Endodermal cell (in vitro differentiated cells): ENCODE results near the gene SLC25A41. TPM values are rescaled to one million over a fixed set of nuclear protein-coding genes. Genes with fewer than 3 reads are reported as not detected.

Source experiments
- DNase-seq: peaks from one replicate; pipeline ENCODE4 v3.0.0-alpha.2; 2017
- H3K27ac ChIP-seq: 2 replicates; pipeline ENCODE4 v1.5.1; 2013; ENCODE audit warnings: mild to moderate bottlenecking, low read depth, low read length, moderate library complexity
- H3K27me3 ChIP-seq: 2 replicates; pipeline ENCODE4 v1.6.1; 2013; ENCODE audit warnings: mild to moderate bottlenecking, low read length, moderate library complexity; ENCODE audit not compliant: insufficient read depth, control insufficient read depth, poor library complexity, severe bottlenecking
- H3K36me3 ChIP-seq: 2 replicates; pipeline ENCODE4 v1.7.0; 2013; ENCODE audit warnings: mild to moderate bottlenecking, low read length, moderate library complexity; ENCODE audit not compliant: control insufficient read depth, insufficient read depth
- H3K4me1 ChIP-seq: one replicate; pipeline ENCODE4 v1.7.0; 2013; ENCODE audit warnings: low read length; ENCODE audit not compliant: control insufficient read depth, insufficient read depth
- H3K4me3 ChIP-seq: 2 replicates; pipeline ENCODE4 v1.5.1; 2013; ENCODE audit warnings: mild to moderate bottlenecking, low read length, moderate library complexity
- H3K9ac ChIP-seq: 2 replicates; pipeline ENCODE4 v1.6.1; 2013; ENCODE audit warnings: mild to moderate bottlenecking, low read length, moderate library complexity; ENCODE audit not compliant: poor library complexity, severe bottlenecking; ENCODE audit errors: extremely low read depth
- H3K9me3 ChIP-seq: 2 replicates; pipeline ENCODE4 v1.6.1; 2013; ENCODE audit warnings: mild to moderate bottlenecking, low read length, moderate library complexity; ENCODE audit not compliant: control insufficient read depth
- H3K27ac Mint-ChIP-seq: 2 replicates; pipeline ENCODE4 v1.8.0; 2020; ENCODE audit warnings: mixed read lengths
- H3K27me3 Mint-ChIP-seq: 2 replicates; pipeline ENCODE4 v1.8.0; 2021; ENCODE audit warnings: mild to moderate bottlenecking, mixed read lengths; ENCODE audit not compliant: insufficient read depth
- H3K36me3 Mint-ChIP-seq: 2 replicates; pipeline ENCODE4 v1.8.0; 2020; ENCODE audit warnings: low read depth, mixed read lengths
- H3K4me1 Mint-ChIP-seq: 2 replicates; pipeline ENCODE4 v1.8.0; 2020; ENCODE audit warnings: mixed read lengths
- H3K4me3 Mint-ChIP-seq: 2 replicates; pipeline ENCODE4 v1.8.0; 2020; ENCODE audit warnings: mild to moderate bottlenecking, moderate library complexity, mixed read lengths
- H3K9me3 Mint-ChIP-seq: 2 replicates; pipeline ENCODE4 v1.8.0; 2020; ENCODE audit warnings: mild to moderate bottlenecking, mixed read lengths
- CTCF ChIP-seq: fragments of 200-600 bp; sonication (generic); conservative IDR thresholded peaks from 2 replicates; pipeline ENCODE4 v1.5.0; 2021; ENCODE audit warnings: antibody characterized with exemption, mild to moderate bottlenecking
- WGBS, 2 experiments: methylation state at CpG; one replicate each; pipeline versions ENCODE4 v1.1.5 to v1.1.7; 2013; ENCODE audit warnings: missing lambda C conversion rate in 2 of 2, mixed read lengths in 1 of 2; ENCODE audit not compliant: insufficient coverage in 1 of 2, insufficient read length in 1 of 2; 5-methylcytosine and 5-hydroxymethylcytosine counted together
- total RNA-seq, 2 donors: library from RNA; stranded (reverse); fragmentation: NEBNext Ultra II Directional in 1 of 2; extraction: Animal tissue kit (Norgen Biotek cat#: 25700) in 1 of 2; gene quantifications; 2 replicates in 1 of 2; 3 replicates in 1 of 2; pipeline ENCODE4 v1.2.1, GENCODE V29; 2021

SLC25A41 gene
- total RNA-seq, 2 donors from 2014 or later: 0.46 TPM; not detected in 1

- no peak overlapping the region for H3K4me3 Mint-ChIP-seq
- H3K9me3 Mint-ChIP-seq: peaks cover 5% of the 10 kb centered on the region
- Histone ChIP-seq H3K36me3 (peaks cover 5% of the 10 kb centered on the region), H3K27ac (no peak overlapping the region), H3K4me1 (no peaks in the 10 kb centered on the region), H3K9me3 (no peaks in the 10 kb centered on the region), H3K4me3 (no peak overlapping the region), H3K9ac (no peak overlapping the region), H3K27me3 (no peaks in the 10 kb centered on the region)
- no peak for TF ChIP-seq CTCF
- H3K27ac Mint-ChIP-seq: no peak overlapping the region
- H3K36me3 Mint-ChIP-seq: peaks cover 33% of the 10 kb centered on the region
- H3K4me1 Mint-ChIP-seq: no peaks in the 10 kb centered on the region
- H3K27me3 Mint-ChIP-seq: no peaks in the 10 kb centered on the region
- no peak for DNase-seq
- WGBS, 2 experiments: 93% methylated on average over 3 of the region's 3 CpGs
Observed at GRCh38 chr19:6446452-6446851, 12.9 kb upstream of the SLC25A41 start.

GRCh38 chr19:6443986-6444385 is 10.4 kb upstream of the SLC25A41 start:
- Histone ChIP-seq H3K27me3 (no peaks in the 10 kb centered on the region), H3K36me3 (no peaks in the 10 kb centered on the region), H3K27ac (no peak overlapping the region), H3K4me3 (no peak overlapping the region), H3K9ac (no peak overlapping the region), H3K9me3 (no peaks in the 10 kb centered on the region), H3K4me1 (no peaks in the 10 kb centered on the region)
- H3K4me1 Mint-ChIP-seq: no peaks in the 10 kb centered on the region
- peaks cover 5% of the 10 kb centered on the region for H3K9me3 Mint-ChIP-seq
- H3K27ac Mint-ChIP-seq: no peak overlapping the region
- TF ChIP-seq CTCF: no peak
- H3K27me3 Mint-ChIP-seq: no peaks in the 10 kb centered on the region
- H3K4me3 Mint-ChIP-seq: no peak overlapping the region
- peaks cover 25% of the 10 kb centered on the region for H3K36me3 Mint-ChIP-seq
- DNase-seq: no peak
- 87 to 97% methylated on average over 9 to 13 of the region's 13 CpGs for WGBS, 2 experiments

GRCh38 chr19:6442087-6442688 is 8.6 kb upstream of the SLC25A41 start:
- no peak overlapping the region for H3K4me3 ChIP-seq
- Mint-ChIP-seq H3K9me3 (peaks cover 6% of the 10 kb centered on the region), H3K4me3 (no peak overlapping the region), H3K4me1 (no peaks in the 10 kb centered on the region), H3K27ac (no peak overlapping the region), H3K27me3 (peaks cover 3% of the 10 kb centered on the region), H3K36me3 (peaks cover 25% of the 10 kb centered on the region)
- no peak for DNase-seq
- no peak for TF ChIP-seq CTCF
- no peak overlapping the region for H3K9ac ChIP-seq
- no peaks in the 10 kb centered on the region for H3K36me3 ChIP-seq
- H3K4me1 ChIP-seq: no peaks in the 10 kb centered on the region
- H3K9me3 ChIP-seq: no peaks in the 10 kb centered on the region
- H3K27me3 ChIP-seq: no peaks in the 10 kb centered on the region
- WGBS, 2 experiments: 87 to 97% methylated on average over 4 to 12 of the region's 13 CpGs
- H3K27ac ChIP-seq: no peak overlapping the region
